NCI-H510A treated with DMSO at 0.1 percent for 48 hours (cell line): ENCODE results near the gene XPNPEP3.

Experiments
- DNase-seq: peaks from one replicate; lab custom pipeline; 2025; lab: John Stamatoyannopoulos, UW

Gene XPNPEP3

DNA sequence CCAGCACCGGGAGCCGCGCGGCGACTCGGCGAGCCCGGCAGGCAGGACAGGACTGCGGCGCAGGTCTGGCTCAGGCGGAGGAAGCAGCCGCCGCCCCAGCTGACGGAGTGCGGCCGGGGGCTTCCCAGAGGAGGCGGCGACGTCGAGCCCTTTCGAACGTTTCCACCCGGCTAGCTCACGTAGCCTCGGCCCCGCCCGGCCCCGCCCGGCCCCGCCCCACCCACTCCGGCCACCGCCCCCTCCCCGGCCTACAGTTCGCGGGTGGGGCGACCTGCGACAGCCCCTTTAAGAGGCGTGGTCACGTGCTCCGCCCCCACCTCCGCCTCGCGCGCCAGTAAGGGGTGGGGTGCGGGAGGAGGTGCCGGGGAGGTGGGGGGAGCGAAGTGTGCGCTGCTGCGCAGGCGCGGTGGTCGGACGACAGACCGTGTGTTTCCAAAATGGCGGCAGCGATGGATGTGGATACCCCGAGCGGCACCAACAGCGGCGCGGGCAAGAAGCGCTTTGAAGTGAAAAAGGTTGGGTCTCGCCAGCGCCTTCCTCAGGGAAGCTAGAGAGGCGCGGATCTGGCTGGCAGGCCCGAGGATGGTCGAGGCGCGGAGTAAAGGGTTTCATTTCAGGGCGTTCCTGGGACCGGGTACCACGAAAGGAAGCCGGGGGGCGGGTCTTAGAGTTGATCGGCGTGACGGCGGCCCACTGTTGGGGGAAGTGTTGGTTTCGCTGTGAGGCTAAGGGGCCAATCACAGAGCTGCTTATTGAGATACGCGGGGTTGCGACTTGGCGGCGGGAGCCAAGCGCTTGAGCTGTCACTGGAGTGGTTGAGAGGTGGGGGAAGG, 94.2 kb downstream of the XPNPEP3 start, which contains the start of gene RBX1:
Gene RBX1 (plus strand): TSS at position 417 of the 833 bp plus-strand sequence. CDS start 21 bp downstream, at position 438.
- DNase-seq, result peak; percentile 85

DNA sequence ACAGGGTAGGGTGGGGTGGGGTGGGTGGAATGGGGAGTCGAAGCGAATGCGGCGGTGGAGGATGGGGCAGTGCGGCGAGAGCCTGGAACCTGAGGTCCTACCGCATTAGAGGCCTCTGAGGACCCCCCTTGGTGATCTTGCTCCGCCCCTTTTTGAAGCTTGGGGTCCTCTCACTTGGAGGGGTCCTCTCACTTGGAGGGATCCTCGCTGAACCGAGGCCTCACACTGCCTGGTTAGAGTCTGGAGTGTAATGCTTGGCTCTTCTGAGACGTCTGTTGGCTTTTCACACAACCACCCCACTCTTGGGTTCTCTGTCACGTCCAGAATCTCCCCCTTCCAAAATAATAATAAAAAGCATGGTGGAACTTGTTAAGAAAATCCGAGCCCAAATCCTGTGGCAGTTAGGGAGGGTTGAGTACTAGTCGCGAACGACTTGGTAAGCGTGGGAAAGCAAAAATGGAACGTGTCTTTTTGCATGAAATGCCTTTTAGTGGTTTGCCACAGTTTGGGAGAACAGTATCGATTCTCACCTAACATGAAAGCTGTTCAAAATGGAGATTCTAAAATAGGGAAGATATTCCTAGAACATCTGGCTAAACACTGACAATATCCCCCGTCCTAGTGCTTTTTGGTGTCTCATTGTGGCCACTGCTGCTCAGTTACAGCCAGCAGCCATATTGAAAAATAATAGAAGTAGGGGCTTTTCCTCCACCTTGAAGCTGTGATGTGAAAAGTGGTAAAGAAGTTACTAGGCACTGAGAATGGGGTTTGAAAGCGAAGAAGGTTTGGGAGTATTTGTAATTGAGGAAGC, 95.1 kb downstream of the XPNPEP3 start:
- no peak for DNase-seq

DNA sequence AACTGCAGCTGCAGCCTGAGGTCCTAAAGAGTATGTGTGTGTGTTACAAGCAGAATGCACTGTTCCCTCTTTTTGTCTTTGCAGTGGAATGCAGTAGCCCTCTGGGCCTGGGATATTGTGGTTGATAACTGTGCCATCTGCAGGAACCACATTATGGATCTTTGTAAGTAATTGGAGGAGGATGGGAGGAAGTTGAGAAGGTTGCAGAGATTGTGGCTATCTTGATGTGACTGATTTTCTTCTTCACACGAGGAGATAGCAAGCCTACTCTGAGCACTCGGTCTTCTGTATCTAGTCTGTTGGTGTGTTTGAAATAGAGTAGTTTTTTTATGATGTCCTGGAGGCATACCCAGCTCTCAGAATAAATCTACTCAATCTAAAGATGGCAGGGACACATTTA, 96.5 kb downstream of the XPNPEP3 start:
- DNase-seq, result no peak

DNA sequence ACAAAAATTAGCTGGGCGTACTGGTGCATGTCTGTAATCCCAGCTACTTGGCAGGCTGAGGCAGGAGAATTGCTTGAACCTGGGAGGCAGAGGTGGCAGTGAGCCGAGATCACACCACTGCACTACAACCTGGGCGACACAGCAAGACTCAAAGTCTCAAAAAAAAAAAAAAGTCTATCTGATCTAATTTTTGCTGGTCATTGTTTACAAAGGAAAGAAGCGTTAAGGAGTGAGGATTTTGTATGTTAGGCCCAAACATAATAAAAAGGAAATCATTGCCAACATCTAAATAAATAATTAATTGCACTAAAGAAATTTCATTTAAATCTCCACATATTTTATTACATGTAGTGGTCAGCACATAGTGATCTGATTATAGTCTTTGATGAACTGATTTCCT, 97.2 kb downstream of the XPNPEP3 start:
- DNase-seq, result no peak

DNA sequence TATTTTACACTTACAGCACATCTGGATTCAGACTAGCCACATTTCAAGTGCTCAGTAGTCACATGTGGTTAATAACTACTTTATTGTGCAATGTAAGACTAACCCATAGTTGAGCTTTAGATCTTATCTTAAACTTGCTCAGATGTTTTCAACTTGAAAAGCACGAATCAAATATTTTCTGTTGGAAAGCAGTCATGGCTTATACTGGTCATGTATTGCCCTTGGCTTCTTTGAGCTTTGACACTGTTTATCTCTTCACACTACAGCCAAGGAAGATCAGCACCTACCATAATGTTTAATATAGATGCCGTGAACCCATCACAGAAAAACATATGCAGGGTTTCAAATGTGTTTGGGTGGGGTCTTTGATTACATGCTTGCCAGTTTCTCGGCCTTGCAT, 98.6 kb downstream of the XPNPEP3 start:
- DNase-seq, result no peak

DNA sequence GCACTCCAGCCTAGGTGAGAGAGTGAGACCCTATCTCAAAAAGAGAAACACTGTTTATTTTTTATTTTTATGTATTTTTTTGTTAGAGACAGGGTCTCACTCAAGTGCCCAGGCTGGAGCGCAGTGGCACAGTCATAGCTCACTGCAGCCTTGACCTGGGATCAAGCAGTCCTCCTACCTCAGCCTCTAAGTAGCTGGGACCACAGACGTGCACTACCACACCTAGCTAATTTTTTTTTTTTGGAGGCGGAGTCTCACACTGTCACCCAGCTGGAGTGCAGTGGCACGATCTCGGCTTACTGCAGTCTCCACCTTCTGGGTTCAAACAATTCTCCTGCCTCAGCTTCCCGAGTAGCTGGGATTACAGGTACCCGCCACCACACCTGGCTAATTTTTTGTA, 100.7 kb downstream of the XPNPEP3 start:
- no peak for DNase-seq

DNA sequence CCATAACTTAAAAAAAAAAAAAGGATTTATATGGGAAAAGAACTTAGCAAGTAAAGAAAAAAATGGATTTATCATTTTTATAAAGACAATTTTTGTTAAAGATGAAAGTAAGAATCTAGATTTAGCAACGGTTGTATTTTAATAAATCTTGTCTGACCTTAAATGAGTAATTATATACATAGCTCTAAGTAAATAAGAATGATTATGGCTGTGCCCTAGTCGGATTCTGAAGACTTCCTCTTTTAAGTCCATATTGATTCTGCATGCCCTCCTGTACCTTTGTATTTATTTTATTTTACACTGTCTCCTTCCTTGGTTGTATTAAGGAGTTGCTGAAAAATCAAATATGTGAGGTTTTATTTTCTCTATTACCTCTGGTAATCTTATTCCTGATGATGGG, 101.4 kb downstream of the XPNPEP3 start:
- DNase-seq, result no peak

DNA sequence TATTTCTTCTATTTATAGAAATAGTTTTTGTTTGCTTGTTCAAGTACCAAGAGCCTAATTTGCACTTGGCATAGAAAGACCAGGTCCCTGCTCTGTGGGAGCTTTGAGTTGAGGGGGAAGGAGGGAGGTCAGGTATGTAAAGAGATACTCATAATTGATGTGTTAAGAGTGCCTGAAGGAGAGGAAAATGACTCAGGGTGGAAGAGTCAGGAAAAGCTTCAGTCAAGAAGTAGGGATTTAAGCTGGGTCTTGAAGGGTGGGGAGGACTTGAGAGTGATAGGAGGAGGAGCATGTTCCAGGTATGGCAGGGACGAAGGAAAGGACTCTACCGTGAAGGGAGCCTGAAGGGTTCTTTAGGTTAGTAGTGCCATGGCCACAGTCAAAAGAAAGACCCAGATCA, 103.2 kb downstream of the XPNPEP3 start:
- no peak for DNase-seq

DNA sequence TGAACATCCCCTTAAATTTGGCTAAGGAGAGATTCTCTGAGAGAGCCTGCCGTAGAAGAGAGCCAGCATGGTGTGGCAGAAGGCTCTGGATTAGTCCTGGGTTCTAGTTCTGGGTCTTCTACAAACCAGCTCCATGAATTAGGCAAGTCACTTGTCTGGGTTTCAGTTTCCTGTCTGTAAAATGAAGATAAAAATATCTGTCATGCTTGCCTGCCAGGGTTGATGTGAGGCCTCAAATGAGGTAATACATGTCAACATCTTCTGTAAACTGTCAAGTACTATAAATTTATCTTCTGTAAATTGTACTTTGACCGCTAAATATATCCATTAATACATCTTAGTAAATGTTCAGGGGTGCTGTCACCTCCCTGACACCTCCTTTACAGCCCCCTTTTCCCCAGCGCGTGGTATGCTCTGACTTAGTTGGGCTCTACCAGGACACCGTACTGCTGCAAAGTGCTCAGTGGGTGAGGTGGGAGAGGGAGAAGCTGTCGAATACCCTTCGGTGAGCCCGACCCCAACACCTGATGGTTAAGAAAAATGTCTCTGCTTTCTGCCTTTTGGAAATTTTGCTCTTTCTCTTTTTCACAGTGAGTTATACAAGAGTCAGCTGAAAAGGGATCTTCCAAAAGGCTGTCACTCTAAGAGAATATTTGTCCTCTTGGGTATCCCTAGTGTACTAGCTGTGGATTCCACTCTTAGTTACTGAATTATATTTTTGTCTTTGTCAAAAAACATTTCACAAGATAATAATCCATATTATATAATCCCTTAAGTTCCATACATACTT, 109.2 kb downstream of the XPNPEP3 start:
- no peak for DNase-seq

DNA sequence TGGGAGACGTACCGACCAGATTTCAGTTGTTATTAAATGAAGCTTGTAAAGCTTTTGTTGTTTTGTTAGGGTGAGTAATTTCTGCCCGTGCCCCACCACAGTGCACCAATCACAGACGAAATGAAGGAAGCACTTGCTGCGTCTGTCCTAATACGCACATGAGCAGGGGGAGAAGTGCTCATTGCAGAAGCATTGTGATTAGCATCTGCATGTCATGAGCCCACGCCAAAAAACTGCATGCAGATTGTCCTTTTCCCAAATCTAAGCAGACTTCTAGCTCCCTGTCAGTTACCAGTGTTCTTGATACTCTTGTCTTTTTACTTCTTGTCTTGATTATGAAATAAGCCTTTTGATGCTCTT, 109.8 kb downstream of the XPNPEP3 start:
- DNase-seq, result no peak

DNA sequence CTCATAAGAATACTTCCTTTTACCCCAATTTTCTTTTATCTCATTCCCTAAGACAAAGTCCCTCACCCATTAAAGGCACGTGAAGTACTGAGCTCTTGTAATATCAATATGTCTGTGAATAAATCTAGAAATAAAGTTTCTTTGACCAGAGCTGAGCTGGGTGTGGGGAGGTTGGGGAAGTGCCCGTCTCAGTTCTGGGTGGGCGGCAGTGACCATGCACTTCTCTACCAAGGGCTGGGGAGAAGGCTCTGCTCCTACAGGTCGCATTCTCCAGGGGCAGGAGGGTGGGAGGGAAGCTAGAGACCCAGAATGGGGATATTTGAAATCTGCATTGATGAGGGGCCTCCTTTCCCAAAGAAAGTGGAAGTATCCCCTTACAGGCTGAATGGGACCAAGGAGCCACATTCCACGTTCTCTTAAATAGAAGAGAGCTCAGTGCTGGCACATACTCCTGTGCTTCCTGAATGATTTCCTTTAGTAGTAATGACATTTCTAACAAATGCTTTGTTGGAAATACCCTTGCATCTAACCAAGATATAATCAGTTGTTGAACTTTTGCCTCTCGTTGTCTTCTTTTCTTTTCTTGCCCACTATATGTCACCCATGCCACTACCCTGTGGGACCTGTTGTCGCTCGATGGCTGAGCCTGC, 110.3 kb downstream of the XPNPEP3 start:
- no peak for DNase-seq

DNA sequence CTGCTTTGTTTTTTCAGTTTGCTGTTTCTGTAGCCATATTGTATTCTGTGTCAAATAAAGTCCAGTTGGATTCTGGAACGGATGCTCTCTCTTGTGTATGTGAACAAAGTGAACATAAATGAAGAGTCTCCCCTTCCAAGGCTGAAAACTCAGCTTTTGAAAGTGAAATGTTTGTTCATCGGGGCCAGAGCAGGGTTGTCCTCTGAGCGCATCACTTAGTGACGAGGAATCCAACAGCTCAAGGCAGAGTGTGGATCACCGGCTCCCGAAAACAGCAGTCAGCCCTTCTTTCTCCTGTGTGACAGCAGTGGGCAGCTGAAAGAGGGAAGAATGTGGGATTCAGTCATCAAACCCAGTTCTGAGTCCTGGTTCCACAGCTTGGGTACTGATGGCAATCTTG, 115.6 kb downstream of the XPNPEP3 start:
- DNase-seq, result no peak

DNA sequence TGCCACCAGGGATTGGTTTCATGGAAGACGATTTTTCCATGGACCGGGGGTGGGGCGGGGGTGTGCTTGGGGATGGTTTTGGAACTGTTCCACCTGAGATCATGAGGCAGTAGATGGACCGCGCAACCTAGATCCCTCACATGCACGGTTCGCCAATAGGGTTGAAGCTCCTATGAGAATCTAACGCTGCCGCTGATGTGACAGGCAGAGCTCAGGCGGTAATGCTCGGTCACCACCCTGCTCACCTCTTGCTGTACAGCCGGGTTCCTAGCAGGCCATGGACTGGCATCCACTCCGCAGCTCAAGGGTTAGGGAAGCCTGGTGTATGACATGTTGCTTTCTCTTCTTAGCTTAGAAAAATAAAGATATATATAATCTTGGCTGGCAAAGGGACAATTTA, 116.2 kb downstream of the XPNPEP3 start:
- no peak for DNase-seq

DNA sequence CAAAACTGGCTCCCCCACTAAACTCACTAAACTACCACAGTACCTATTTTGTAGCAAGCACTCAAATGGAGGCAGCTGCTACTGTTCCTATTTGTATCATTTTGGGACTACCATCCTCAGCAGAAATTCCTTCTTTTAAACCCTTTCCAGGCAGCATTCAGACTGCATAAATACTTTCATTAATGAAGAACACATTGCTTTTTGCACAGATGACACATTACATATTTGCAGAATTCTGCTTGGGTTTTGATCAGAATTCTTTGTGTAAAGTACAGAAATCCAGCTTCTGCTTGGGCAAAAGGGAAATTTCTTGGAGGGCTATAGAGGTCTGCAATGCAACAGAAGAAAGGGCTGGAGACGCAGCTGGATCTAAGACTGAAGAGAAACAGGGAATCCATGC, 118.4 kb downstream of the XPNPEP3 start:
- no peak for DNase-seq

DNA sequence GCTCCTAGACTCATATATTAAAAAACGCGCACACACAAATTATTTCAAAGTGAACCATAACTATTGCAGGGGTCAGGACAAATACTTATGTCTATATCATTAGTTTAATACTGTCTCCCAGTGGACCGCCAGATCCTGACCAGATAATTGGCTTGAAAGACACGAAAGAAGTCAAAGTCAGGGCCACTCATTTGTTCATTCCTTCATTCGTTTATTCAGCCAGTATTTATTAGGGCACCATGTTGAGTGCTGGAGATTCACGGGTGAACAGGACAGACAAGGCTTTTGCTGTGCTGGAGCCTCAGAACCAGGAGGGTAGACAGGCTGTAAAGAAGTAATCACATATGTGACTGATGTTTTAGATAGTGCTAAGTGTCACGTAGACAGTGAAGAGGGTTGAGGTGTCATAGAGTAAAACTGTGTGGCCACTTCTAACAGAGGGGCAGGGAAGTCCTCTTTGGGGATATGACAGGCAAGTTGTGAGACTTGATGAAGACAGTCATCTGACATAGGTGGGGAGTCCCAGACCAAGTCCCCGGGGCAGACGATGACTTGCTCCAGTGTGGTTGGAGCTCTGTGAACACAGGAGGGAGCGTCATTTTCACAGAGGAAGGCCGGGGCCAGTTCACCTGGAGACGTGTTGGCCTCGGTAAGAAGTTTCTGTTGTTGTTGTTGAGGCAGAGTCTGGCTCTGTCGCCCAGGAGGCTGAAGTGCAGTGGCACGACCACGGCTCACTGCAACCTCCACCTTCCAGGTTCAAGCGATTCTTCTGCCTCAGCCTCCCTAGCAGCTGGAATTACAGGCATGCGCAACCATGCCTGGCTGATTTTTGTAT, 120.1 kb downstream of the XPNPEP3 start:
- DNase-seq, result no peak

DNA sequence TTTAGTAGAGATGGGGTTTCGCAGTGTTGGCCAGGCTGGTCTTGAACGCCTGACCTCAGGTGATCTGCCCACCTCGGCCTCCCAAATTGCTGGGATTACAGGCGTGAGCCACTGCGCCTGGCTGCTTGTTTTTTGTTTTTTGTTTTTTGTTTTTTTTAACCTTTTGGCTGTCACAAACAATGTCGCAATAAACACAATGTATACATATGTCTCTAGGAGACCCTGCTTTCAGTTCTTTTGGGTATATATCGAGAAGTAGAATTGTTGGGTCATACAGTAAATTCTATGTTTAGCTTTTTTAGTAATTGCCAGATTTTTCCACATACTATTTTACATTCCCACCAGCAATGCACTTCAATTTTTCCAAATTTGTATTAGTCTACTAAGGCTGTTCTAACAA, 122.2 kb downstream of the XPNPEP3 start:
- no peak for DNase-seq

DNA sequence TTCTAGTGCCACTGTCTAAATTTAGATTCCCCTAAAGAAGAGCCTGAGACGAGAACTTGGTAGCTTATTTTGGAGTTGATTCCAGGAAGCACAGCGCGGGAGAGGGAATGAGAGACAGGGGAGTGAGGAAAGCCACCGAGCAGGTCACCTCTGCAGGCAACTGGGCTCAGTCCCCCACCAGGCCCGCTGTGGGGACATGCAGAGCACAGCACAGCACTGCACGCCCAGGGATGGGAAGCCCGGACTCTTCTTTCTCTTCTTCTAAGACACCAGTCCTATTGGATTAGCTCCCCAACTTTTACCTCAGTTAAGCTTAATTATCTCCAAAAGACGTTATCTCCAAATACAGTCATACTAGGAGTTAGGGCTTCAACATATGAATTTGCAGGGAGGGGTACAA, 122.9 kb downstream of the XPNPEP3 start:
- DNase-seq, result no peak
